T-cell (primary cell): ENCODE results near the gene KRTAP17-1. TPM values are rescaled to one million over a fixed set of nuclear protein-coding genes. Genes with fewer than 3 reads are reported as not detected.

ENCODE experiments used
- ATAC-seq, 4 experiments: fragments of 200-7000 bp in 3 of 4; fragments of 150-1000 bp in 1 of 4; cut with Tn5 transposase; replicated peaks in 1 of 4; 1 replicate in 3 of 4; 2 replicates in 1 of 4; pipeline ENCODE4 v1.10.0; 2021; ENCODE audit warnings: moderate library complexity in 3 of 4, mild to moderate bottlenecking in 2 of 4, moderate number of reproducible peaks in 1 of 4
- CTCF ChIA-PET, 2 donors: fragments of 300-600 bp; sonication (Branson Sonifier 250); formaldehyde crosslinking; loops; one replicate each; lab custom pipeline; 2022; ENCODE audit warnings: antibody characterized with exemption in 2 of 2; lab: Charles Lee
- POLR2A ChIA-PET, 2 donors: fragments of 300-600 bp; sonication (Branson Sonifier 250); formaldehyde crosslinking; loops; one replicate each; lab custom pipeline; 2022; ENCODE audit warnings: antibody characterized with exemption in 2 of 2; lab: Charles Lee
- DNase-seq, 35 experiments: peaks; one replicate each; pipeline versions ENCODE4 v3.0.0 to v3.0.0-alpha.2; 2013 to 2023
- H3K27ac ChIP-seq: one replicate; pipeline ENCODE4 v1.5.1; 2013; ENCODE audit warnings: low read length
- H3K27me3 ChIP-seq, 2 experiments: replicated peaks in 1 of 2; 1 replicate in 1 of 2; 2 replicates in 1 of 2; pipeline versions ENCODE4 v1.6.1 to v1.7.0; 2013; ENCODE audit warnings: low read length in 1 of 2, mixed read lengths in 1 of 2; ENCODE audit not compliant: control insufficient read depth in 2 of 2, insufficient read depth in 2 of 2; ENCODE audit errors: extremely low read depth in 1 of 2
- H3K36me3 ChIP-seq, 2 donors: 1 replicate in 1 of 2; 2 replicates in 1 of 2; pipeline versions ENCODE4 v1.6.1 to v1.7.0; 2013; ENCODE audit warnings: low read length in 1 of 2; ENCODE audit not compliant: control insufficient read depth in 2 of 2, insufficient read depth in 1 of 2; ENCODE audit errors: extremely low read depth in 1 of 2
- H3K4me1 ChIP-seq, 2 experiments: 1 replicate in 1 of 2; 2 replicates in 1 of 2; pipeline versions ENCODE4 v1.6.1 to v1.7.0; 2013; ENCODE audit warnings: low read length in 2 of 2, mixed read lengths in 1 of 2; ENCODE audit not compliant: insufficient read depth in 2 of 2, control insufficient read depth in 1 of 2; ENCODE audit errors: extremely low read depth in 1 of 2
- H3K4me3 ChIP-seq, 2 donors: 1 replicate in 1 of 2; 2 replicates in 1 of 2; pipeline versions ENCODE4 v1.5.1 to v1.7.0; 2013; ENCODE audit warnings: mild to moderate bottlenecking in 2 of 2, low read length in 1 of 2, moderate library complexity in 1 of 2; ENCODE audit not compliant: control insufficient read depth in 1 of 2; ENCODE audit errors: extremely low read depth in 1 of 2
- H3K9me3 ChIP-seq: 2 replicates; pipeline ENCODE4 v1.7.0; 2013
- H3K27ac Mint-ChIP-seq, 2 donors: one replicate each; pipeline ENCODE4 v1.8.0; 2020 to 2021; ENCODE audit warnings: mild to moderate bottlenecking in 2 of 2, mixed read lengths in 2 of 2
- H3K27me3 Mint-ChIP-seq, 2 donors: one replicate each; pipeline ENCODE4 v1.8.0; 2021 to 2022; ENCODE audit warnings: mixed read lengths in 2 of 2
- H3K36me3 Mint-ChIP-seq: one replicate; pipeline ENCODE4 v1.8.0; 2021; ENCODE audit warnings: mixed read lengths
- H3K4me1 Mint-ChIP-seq, 3 donors: one replicate each; pipeline ENCODE4 v1.8.0; 2020 to 2022; ENCODE audit warnings: mixed read lengths in 3 of 3, mild to moderate bottlenecking in 1 of 3
- H3K4me3 Mint-ChIP-seq, 3 donors: one replicate each; pipeline ENCODE4 v1.8.0; 2020 to 2022; ENCODE audit warnings: mild to moderate bottlenecking in 3 of 3, mixed read lengths in 3 of 3, moderate library complexity in 3 of 3
- H3K9me3 Mint-ChIP-seq, 3 donors: one replicate each; pipeline ENCODE4 v1.8.0; 2020 to 2022; ENCODE audit warnings: mixed read lengths in 3 of 3
- WGBS: methylation state at CpG from one replicate; pipeline ENCODE4 v1.1.5; 2013; ENCODE audit warnings: missing lambda C conversion rate; ENCODE audit not compliant: insufficient coverage; 5-methylcytosine and 5-hydroxymethylcytosine counted together
- total RNA-seq, 35 experiments: library from RNA in 6 of 35; stranded (reverse) in 6 of 35; fragments of 120-200 nt in 1 of 35; gene quantifications; one replicate each; pipeline versions ENCODE4 v1.2.1 to v1.2.4 and lab custom pipeline; 2013 to 2026

KRTAP17-1 gene, protein sequence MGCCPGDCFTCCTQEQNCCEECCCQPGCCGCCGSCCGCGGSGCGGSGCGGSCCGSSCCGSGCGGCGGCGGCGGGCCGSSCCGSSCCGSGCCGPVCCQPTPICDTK
- not detected for total RNA-seq
- not detected for total RNA-seq (2013)
- 0 reads per million in 29 experiments for total RNA-seq (lab: John Stamatoyannopoulos, UW)

DNA sequence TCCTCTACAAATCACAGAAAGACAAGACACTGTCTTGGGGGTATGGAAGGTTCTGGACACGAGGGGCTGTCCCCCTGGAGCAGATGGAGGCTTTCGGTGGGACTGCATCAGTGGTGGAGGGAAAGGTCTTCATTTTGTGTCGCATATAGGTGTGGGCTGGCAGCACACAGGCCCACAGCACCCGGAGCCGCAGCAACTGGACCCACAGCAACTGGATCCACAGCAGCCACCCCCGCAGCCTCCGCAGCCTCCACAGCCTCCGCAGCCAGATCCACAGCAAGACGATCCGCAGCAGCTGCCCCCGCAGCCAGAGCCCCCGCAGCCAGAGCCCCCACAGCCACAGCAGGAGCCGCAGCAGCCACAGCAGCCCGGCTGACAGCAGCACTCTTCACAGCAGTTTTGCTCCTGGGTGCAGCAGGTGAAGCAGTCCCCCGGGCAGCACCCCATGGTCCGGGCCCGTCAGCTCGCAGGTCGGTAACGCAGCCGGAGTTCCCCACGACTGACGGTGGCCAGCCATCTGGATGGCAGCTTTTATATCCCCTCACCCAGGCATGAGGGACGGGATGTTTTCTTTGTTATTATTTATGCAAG is at the start of gene KRTAP17-1:
Gene KRTAP17-1, minus strand, starts transcription at position 507 of the 591 bp plus-strand sequence. Its CDS starts 60 bp downstream, at position 447.
- H3K36me3 Mint-ChIP-seq: peaks cover 11% of the 10 kb centered on the region
- Histone ChIP-seq H3K4me3 (no peak within 1 kb of the TSS), H3K4me1 (peaks cover 2 to 13% of the 10 kb centered on the region in 2 experiments), H3K27ac (no peak within 1 kb of the TSS), H3K27me3 (peaks cover 0 to 7% of the 10 kb centered on the region in 2 experiments), H3K9me3 (no peaks in the 10 kb centered on the region), H3K36me3 (no peaks in the 10 kb centered on the region)
- WGBS: 97% methylated on average over 13 of the region's 24 CpGs
- ChIA-PET POLR2A (no interaction called here), CTCF (no interaction called here)
- no peak for ATAC-seq
- no peak for DNase-seq
- H3K4me3 Mint-ChIP-seq: no peak within 1 kb of the TSS
- no peaks in the 10 kb centered on the region for H3K27me3 Mint-ChIP-seq
- peak within 1 kb of the TSS in 1 of 2 donors; percentile 21 for H3K27ac Mint-ChIP-seq
- H3K4me1 Mint-ChIP-seq: peaks cover 17 to 22% (median 18%) of the 10 kb centered on the region in 3 donors
- H3K9me3 Mint-ChIP-seq: peaks cover 5 to 13% (median 5%) of the 10 kb centered on the region in 3 donors

DNA sequence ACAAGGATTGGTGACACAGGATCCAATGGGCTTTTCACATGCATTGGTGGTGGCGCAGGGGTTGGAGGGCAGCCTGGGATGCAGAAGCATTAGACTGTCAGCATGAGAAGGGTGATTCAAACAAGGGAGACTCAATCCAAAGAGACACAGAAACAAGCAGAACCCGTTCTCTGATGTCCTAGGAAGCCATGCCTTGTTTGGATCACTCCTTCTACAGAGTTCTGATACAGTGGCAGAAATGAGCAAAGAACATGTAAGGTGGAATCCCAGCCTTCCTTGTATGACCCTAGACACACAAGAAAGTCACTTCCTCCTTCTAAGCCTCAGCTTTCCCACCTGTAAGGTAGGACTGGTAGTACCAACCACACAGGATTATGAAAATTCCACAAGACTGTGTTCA is 48.4 kb upstream of the KRTAP17-1 start:
- Histone ChIP-seq H3K27me3 (no peaks in the 10 kb centered on the region), H3K36me3 (no peaks in the 10 kb centered on the region), H3K4me3 (no peak overlapping the region), H3K9me3 (no peaks in the 10 kb centered on the region), H3K27ac (no peak overlapping the region), H3K4me1 (no peaks in the 10 kb centered on the region)
- no peak overlapping the region for H3K4me3 Mint-ChIP-seq
- no peaks in the 10 kb centered on the region for H3K9me3 Mint-ChIP-seq
- ATAC-seq (no peak), DNase-seq (no peak)
- no CpG with 5 or more reads among the region's 2 CpGs for WGBS
- ChIA-PET CTCF (no interaction called here), POLR2A (no interaction called here)
- H3K27me3 Mint-ChIP-seq: no peaks in the 10 kb centered on the region
- peaks cover 0 to 13% (median 5%) of the 10 kb centered on the region in 3 donors for H3K4me1 Mint-ChIP-seq
- no peak overlapping the region for H3K27ac Mint-ChIP-seq
- H3K36me3 Mint-ChIP-seq: no peaks in the 10 kb centered on the region

DNA sequence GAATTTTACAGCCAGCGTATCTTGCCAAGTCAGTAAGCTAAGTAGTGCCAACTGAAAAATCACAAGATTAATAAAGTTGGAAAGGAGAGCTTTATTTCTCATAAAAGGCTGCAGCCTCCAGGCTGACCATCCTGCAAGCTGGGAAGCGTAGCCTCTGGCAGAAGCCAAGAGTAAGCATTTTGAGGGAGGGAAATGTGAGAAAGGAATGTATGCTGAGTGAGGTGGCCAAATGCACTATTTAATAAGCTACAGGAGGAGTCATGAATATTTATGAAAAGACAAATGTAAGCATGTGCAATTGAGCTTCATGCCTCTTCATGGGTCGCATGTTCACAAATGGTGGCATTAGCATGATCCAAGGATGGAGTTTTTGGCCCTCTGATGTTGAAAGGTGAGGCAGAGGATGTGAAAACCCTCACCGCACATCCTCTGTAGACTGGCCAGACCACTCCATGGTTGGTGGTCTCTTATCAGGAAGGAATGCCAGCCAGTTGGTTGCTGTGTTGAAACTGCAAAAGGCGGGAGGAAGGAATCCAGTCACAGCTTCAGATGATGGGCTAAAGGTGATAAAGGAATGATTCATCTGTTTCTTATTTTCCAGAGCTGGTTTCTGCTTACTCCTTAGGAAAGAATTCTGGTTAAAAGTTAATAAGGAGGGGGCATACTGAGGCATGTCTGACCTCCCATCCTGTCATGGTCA is 44.9 kb upstream of the KRTAP17-1 start:
- Histone ChIP-seq H3K36me3 (no peaks in the 10 kb centered on the region), H3K27me3 (peaks cover 0 to 3% of the 10 kb centered on the region in 2 experiments), H3K27ac (no peak overlapping the region), H3K4me3 (no peak overlapping the region), H3K9me3 (no peaks in the 10 kb centered on the region), H3K4me1 (no peaks in the 10 kb centered on the region)
- ChIA-PET CTCF (no interaction called here), POLR2A (no interaction called here)
- Mint-ChIP-seq H3K9me3 (peaks cover 0 to 6% (median 3%) of the 10 kb centered on the region in 3 donors), H3K27ac (no peak overlapping the region), H3K27me3 (no peaks in the 10 kb centered on the region), H3K4me1 (peaks cover 0 to 8% (median 5%) of the 10 kb centered on the region in 3 donors), H3K4me3 (no peak overlapping the region), H3K36me3 (peaks cover 3% of the 10 kb centered on the region)
- 93% methylated on average over 3 of the region's 5 CpGs for WGBS
- ATAC-seq (no peak), DNase-seq (no peak)

DNA sequence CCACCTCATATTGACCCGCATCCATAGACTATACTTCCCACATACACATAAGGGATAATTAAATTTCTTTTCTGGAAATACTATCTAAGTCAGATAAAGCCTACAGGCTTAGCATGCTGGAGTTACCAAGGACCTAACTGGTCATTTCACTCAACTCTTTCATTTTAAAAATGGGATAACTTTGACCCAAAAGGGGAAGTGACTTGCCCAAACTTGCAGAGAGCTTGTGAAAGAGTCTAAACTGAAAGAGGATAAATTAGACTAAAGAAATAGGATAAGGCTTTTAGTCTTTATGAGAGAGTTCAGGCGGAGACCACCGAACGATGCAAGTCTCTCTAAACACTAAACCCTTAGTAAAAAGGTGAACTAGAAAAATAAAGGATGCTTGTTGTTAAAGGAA is 39.0 kb upstream of the KRTAP17-1 start:
- ATAC-seq: no peak
- H3K36me3 Mint-ChIP-seq: peaks cover 3% of the 10 kb centered on the region
- H3K27me3 Mint-ChIP-seq: no peaks in the 10 kb centered on the region
- H3K4me1 ChIP-seq: peaks cover 2 to 6% of the 10 kb centered on the region in 2 experiments
- ChIA-PET CTCF (interaction anchor here in 1 of 2 donors (0.8 kb wide), 1 partner anchor 194 kb away, joined by 3 read pairs; no protein-coding TSS in a partner anchor), POLR2A (interaction anchor here in 1 of 2 donors (0.7 kb wide), 1 partner anchor 357 kb away, joined by 3 read pairs; no protein-coding TSS in a partner anchor)
- H3K4me3 Mint-ChIP-seq: no peak overlapping the region
- H3K9me3 ChIP-seq: no peaks in the 10 kb centered on the region
- DNase-seq: no peak
- H3K27ac Mint-ChIP-seq: no peak overlapping the region
- H3K27ac ChIP-seq: no peak overlapping the region
- peaks cover 3 to 6% (median 4%) of the 10 kb centered on the region in 3 donors for H3K9me3 Mint-ChIP-seq
- H3K4me3 ChIP-seq: no peak overlapping the region
- peaks cover 10 to 15% (median 12%) of the 10 kb centered on the region in 3 donors for H3K4me1 Mint-ChIP-seq
- H3K36me3 ChIP-seq: no peaks in the 10 kb centered on the region
- no CpG with 5 or more reads among the region's 4 CpGs for WGBS
- H3K27me3 ChIP-seq: peaks cover 0 to 5% of the 10 kb centered on the region in 2 experiments

DNA sequence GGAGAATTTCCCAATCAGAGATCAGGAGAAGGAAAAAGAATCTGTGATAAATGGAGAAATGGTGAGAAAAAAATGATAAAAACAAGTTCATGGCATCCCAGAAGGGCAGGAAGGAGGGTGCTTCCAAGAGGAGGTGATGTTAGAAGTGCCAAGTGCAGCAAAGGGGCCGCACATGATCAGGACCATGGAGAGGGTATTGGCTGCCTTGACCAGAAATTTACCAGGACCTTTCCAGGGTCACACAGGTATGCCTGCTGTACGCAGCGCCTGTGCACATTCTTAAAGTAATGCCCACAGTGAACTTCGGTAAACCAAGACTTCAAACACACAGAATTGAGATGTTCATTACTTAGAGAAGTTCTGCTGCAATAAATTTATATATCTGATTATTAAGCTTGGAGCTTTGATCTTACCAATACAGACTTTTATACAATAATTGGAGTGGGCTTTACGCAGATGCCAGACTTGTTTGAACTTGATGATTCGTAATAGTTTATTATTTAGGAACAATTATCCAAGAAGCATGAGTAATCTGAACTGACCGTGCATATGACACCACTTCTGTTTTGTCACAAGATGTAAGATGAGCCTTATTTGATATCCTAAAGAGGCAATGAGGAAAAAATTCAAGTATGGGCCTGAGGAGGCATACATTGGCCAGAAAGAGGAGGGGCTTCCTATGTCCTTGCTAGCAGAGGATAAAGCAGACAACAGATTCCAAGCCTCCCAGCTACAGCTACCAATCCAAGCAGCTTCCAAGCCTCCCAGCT is 37.3 kb upstream of the KRTAP17-1 start:
- Histone ChIP-seq H3K36me3 (no peaks in the 10 kb centered on the region), H3K27me3 (peaks cover 0 to 5% of the 10 kb centered on the region in 2 experiments), H3K4me1 (peaks cover 2 to 6% of the 10 kb centered on the region in 2 experiments), H3K9me3 (no peaks in the 10 kb centered on the region), H3K27ac (no peak overlapping the region), H3K4me3 (no peak overlapping the region)
- Mint-ChIP-seq H3K9me3 (peaks cover 3 to 6% (median 4%) of the 10 kb centered on the region in 3 donors), H3K4me1 (peaks cover 10 to 16% (median 12%) of the 10 kb centered on the region in 3 donors), H3K27ac (no peak overlapping the region), H3K27me3 (no peaks in the 10 kb centered on the region), H3K36me3 (peaks cover 3% of the 10 kb centered on the region), H3K4me3 (no peak overlapping the region)
- WGBS: 81% methylated on average over 2 of the region's 7 CpGs
- ATAC-seq: no peak
- ChIA-PET CTCF (interaction anchor here in 1 of 2 donors (0.9 kb wide), 1 partner anchor 18 kb away, joined by 3 read pairs; no protein-coding TSS in a partner anchor), POLR2A (no interaction called here)
- DNase-seq: no peak

DNA sequence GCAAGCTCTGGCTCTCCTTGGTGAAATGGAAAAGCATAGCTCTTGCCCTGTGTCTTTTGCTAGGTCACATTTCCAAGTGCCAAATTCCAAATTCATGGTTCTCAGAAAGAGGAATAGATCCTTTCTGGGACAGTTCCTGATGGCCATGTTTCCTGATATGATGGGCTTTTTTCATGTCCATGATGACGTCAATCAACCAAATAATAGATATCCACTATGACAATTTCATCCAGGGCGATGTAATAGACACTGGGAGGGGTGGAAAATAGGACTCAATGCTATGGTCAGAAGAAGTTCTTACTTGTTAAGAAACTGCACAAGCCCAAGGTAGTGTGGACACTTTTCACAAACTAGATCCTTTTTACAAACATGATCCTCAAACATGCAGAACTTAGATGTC is 35.7 kb upstream of the KRTAP17-1 start:
- H3K4me3 ChIP-seq: no peak overlapping the region
- no peaks in the 10 kb centered on the region for H3K27me3 Mint-ChIP-seq
- ChIA-PET CTCF (interaction anchor here in 1 of 2 donors (0.7 kb wide), 1 partner anchor 49 kb away, joined by 6 read pairs; no protein-coding TSS in a partner anchor), POLR2A (no interaction called here)
- H3K27ac Mint-ChIP-seq: no peak overlapping the region
- WGBS: no CpG with 5 or more reads among the region's 2 CpGs
- peaks cover 2 to 6% of the 10 kb centered on the region in 2 experiments for H3K4me1 ChIP-seq
- H3K4me3 Mint-ChIP-seq: no peak overlapping the region
- DNase-seq: no peak
- no peak overlapping the region for H3K27ac ChIP-seq
- peaks cover under 1 to 4% (median 1%) of the 10 kb centered on the region in 3 donors for H3K9me3 Mint-ChIP-seq
- peaks cover 10 to 17% (median 12%) of the 10 kb centered on the region in 3 donors for H3K4me1 Mint-ChIP-seq
- H3K9me3 ChIP-seq: no peaks in the 10 kb centered on the region
- peaks cover 0 to 2% of the 10 kb centered on the region in 2 experiments for H3K27me3 ChIP-seq
- no peak for ATAC-seq
- H3K36me3 ChIP-seq: no peaks in the 10 kb centered on the region
- H3K36me3 Mint-ChIP-seq: peaks cover under 1% of the 10 kb centered on the region
